ENCODE measurements around the gene NMRAL1.
A peak's percentile ranks its signal among the peaks of the same experiment; 100 is the strongest.

NMRAL1 gene

GRCh38 chr16:4481963-4482362 is 7.5 kb upstream of the NMRAL1 start:
- peaks cover 7% of the 10 kb centered on the region for H3K36me3 ChIP-seq (replicated peaks; ENCODE audit: low read depth, low read length)
- H4K20me1 ChIP-seq (ENCODE audit: insufficient read depth, low read length): peaks cover 4% of the 10 kb centered on the region; the same call in 1 of the 2 replicates
- no peak overlapping the region for H2AFZ ChIP-seq (ENCODE audit: low read depth, low read length)
- peaks cover 7% of the 10 kb centered on the region; the same call in 1 of the 2 replicates for H3K4me1 ChIP-seq (ENCODE audit: low read length)
- no peaks in the 10 kb centered on the region for H3K9me3 ChIP-seq (ENCODE audit: insufficient read depth, low read length)
- no peak overlapping the region for H3K9ac ChIP-seq (ENCODE audit: low read length)
- no peak overlapping the region for H3K4me2 ChIP-seq (ENCODE audit: low read length)
- no peak overlapping the region for H3K4me3 ChIP-seq (ENCODE audit: low read length)
- TF ChIP-seq CTCF (IDR thresholded peaks at IDR 0.05; ENCODE audit: low read depth, low read length) (no peak), EZH2phosphoT487 (IDR thresholded peaks at IDR 0.05; ENCODE audit: low read depth) (no peak)
- H3K79me2 ChIP-seq (ENCODE audit: low read length): peaks cover 51% of the 10 kb centered on the region
- no peak overlapping the region for H3K27ac ChIP-seq (ENCODE audit: low read length)
- no peaks in the 10 kb centered on the region for H3K27me3 ChIP-seq (ENCODE audit: low read depth, low read length)

- no peak overlapping the region for H3K4me2 ChIP-seq (ENCODE audit: low read length)
- no peak overlapping the region for H3K27ac ChIP-seq (ENCODE audit: low read length)
- peaks cover 56% of the 10 kb centered on the region for H3K79me2 ChIP-seq (ENCODE audit: low read length)
- no peak overlapping the region for H3K9ac ChIP-seq (ENCODE audit: low read length)
- H3K9me3 ChIP-seq (ENCODE audit: insufficient read depth, low read length): no peaks in the 10 kb centered on the region
- H3K36me3 ChIP-seq (replicated peaks; ENCODE audit: low read depth, low read length): peaks cover 6% of the 10 kb centered on the region
- TF ChIP-seq CTCF (IDR thresholded peaks at IDR 0.05; ENCODE audit: low read depth, low read length): no peak
- TF ChIP-seq EZH2phosphoT487 (IDR thresholded peaks at IDR 0.05; ENCODE audit: low read depth): no peak
- H2AFZ ChIP-seq (ENCODE audit: low read depth, low read length): no peak overlapping the region
- H3K4me3 ChIP-seq (ENCODE audit: low read length): no peak overlapping the region
- peaks cover 7% of the 10 kb centered on the region; the same call in 1 of the 2 replicates for H3K4me1 ChIP-seq (ENCODE audit: low read length)
- H4K20me1 ChIP-seq (ENCODE audit: insufficient read depth, low read length): peaks cover 4% of the 10 kb centered on the region; the same call in 1 of the 2 replicates
- H3K27me3 ChIP-seq (ENCODE audit: low read depth, low read length): no peaks in the 10 kb centered on the region
Measured at GRCh38 chr16:4481526-4481925, 7.1 kb upstream of the NMRAL1 start.

GRCh38 chr16:4477966-4478365 is 3.5 kb upstream of the NMRAL1 start:
- H3K36me3 ChIP-seq (replicated peaks; ENCODE audit: low read depth, low read length): no peaks in the 10 kb centered on the region
- peaks cover 79% of the 10 kb centered on the region for H3K79me2 ChIP-seq (ENCODE audit: low read length)
- H3K27ac ChIP-seq (ENCODE audit: low read length): no peak overlapping the region
- H2AFZ ChIP-seq (ENCODE audit: low read depth, low read length): no peak overlapping the region
- H3K9me3 ChIP-seq (ENCODE audit: insufficient read depth, low read length): no peaks in the 10 kb centered on the region
- TF ChIP-seq CTCF (IDR thresholded peaks at IDR 0.05; ENCODE audit: low read depth, low read length): no peak
- TF ChIP-seq EZH2phosphoT487 (IDR thresholded peaks at IDR 0.05; ENCODE audit: low read depth): no peak
- no peaks in the 10 kb centered on the region for H3K27me3 ChIP-seq (ENCODE audit: low read depth, low read length)
- H3K4me2 ChIP-seq (ENCODE audit: low read length): peak overlapping the region; percentile 66; the same call in 1 of the 2 replicates
- H3K4me1 ChIP-seq (ENCODE audit: low read length): peaks cover 24% of the 10 kb centered on the region
- no peak overlapping the region for H3K4me3 ChIP-seq (ENCODE audit: low read length)
- H3K9ac ChIP-seq (ENCODE audit: low read length): no peak overlapping the region
- peaks cover 4% of the 10 kb centered on the region; the same call in 1 of the 2 replicates for H4K20me1 ChIP-seq (ENCODE audit: insufficient read depth, low read length)

DNA sequence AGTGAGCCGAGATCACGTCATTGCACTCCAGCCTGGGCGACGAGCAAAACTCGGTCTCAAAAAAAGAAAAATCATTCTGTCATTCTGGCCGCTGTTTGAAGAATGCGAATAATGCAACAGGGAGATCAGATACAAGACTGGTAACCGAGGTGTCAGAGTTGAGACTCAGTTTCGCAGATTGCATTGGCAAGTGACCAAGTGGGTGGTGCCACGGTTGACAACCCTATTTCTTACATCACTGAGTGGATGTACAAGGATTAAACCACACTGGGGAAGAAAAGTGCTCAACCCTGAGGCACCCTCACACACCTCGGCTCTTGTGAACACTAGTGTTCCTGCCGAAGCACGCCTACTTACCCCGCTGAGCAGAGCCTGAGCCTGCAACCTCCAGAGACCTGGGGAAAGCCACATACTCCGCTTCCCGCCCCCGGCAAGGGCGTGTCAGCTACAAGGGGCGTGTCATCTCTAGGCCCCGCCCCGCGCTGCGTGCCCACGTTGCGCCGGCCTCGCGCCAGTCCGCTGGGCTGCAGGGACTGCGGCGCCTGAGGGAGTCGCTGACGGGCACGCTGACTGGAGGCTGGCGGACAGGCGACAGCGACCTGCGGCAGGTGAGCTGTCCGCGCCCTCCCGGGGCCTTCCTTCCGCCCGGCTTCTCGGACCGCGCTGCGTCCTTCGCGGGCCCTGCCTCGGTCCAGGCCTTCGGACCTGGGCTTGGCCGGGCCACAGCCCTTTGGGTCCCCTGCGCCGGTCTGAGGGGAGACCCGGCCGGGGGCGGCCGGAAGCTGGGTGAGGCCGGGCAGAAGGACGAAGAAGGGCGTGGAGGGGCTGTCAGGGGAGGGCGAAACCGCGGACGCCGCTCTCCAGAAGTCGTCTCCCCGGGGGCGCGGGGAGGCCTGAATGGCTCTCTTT is 1.7 kb upstream of the NMRAL1 start, which contains the start of gene HMOX2:
Gene HMOX2, plus strand, starts transcription at position 519 of the 909 bp plus-strand sequence. CDS start 29,127 bp downstream, outside the sequence.
- H2AFZ ChIP-seq (ENCODE audit: low read depth, low read length): 0 out of 2 replicates have a peak within 1 kb of the TSS, but pooled peaks have one; percentile 13
- no peaks in the 10 kb centered on the region for H3K9me3 ChIP-seq (ENCODE audit: insufficient read depth, low read length)
- peaks cover 67% of the 10 kb centered on the region for H3K79me2 ChIP-seq (ENCODE audit: low read length)
- H3K36me3 ChIP-seq (replicated peaks; ENCODE audit: low read depth, low read length): peaks cover 7% of the 10 kb centered on the region
- no peaks in the 10 kb centered on the region for H4K20me1 ChIP-seq (ENCODE audit: insufficient read depth, low read length)
- peak within 1 kb of the TSS; percentile 71 for H3K27ac ChIP-seq (ENCODE audit: low read length)
- peak within 1 kb of the TSS; percentile 85 for H3K9ac ChIP-seq (ENCODE audit: low read length)
- H3K27me3 ChIP-seq (ENCODE audit: low read depth, low read length): no peaks in the 10 kb centered on the region
- peak within 1 kb of the TSS; percentile 83 for H3K4me3 ChIP-seq (ENCODE audit: low read length)
- peak; percentile 23; the same call in 1 of the 2 replicates for TF ChIP-seq CTCF (IDR thresholded peaks at IDR 0.05; ENCODE audit: low read depth, low read length)
- no peak for TF ChIP-seq EZH2phosphoT487 (IDR thresholded peaks at IDR 0.05; ENCODE audit: low read depth)
- peaks cover 24% of the 10 kb centered on the region for H3K4me1 ChIP-seq (ENCODE audit: low read length)
- H3K4me2 ChIP-seq (ENCODE audit: low read length): peak within 1 kb of the TSS; percentile 82

Data from OCI-LY3 (cell line).